IPS DF 4.7 (cell line): ENCODE measurements around the gene SPAG9.

Source experiments
- DNase-seq: peaks from one replicate; pipeline ENCODE4 v3.0.0-alpha.2; 2013; ENCODE audit warnings: low spot score; ENCODE audit errors: extremely low read depth

Gene SPAG9

GRCh38 chr17:50918071-50918932 is 202.4 kb downstream of the SPAG9 start:
- no peak for DNase-seq

DNA sequence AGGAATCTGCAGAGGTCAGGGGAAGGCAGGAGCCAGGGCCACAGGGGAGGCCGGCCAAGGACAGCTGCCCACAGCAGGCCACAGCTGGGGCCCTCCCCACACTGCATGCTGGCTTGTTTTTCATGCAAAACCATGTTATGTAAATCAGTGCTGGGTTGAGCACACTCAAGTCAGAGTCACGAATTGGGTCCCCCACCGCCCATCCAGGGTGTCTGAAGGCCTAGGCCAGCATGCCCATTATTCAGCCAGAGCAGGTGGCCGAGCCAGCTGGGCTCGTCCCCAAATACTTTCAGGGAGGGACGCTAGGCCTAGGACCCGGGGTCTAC is 203.3 kb downstream of the SPAG9 start:
- no peak for DNase-seq

GRCh38 chr17:50916708-50917417 is 203.8 kb downstream of the SPAG9 start:
- DNase-seq, result no peak

GRCh38 chr17:50916026-50916707 is 204.5 kb downstream of the SPAG9 start:
- DNase-seq, result no peak

- DNase-seq, result no peak
These were observed 206.1 kb downstream of the SPAG9 start for GRCh38 chr17:50914505-50915063.

DNA sequence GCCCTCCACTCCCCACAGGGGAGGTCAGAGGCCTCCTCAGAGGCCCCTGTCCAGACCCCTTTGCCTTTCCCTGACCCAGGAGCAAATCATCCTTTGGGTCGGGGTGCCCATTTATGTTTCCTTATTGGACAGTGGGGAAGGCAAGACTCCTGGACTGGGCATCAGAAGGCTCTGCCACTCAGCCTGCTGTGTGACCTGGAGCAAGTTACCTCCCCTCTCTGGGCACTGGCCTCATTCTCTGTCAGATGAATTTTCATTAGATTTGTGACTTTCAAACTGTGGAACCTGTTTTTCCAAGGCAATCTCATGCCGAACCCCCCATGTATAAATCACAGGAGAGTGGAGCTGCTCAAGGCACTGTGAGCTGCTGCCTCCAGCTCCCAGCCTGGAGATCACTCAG is 207.5 kb downstream of the SPAG9 start:
- no peak for DNase-seq
